ENCODE measurements around the gene DIO1.

Gene DIO1

DNA sequence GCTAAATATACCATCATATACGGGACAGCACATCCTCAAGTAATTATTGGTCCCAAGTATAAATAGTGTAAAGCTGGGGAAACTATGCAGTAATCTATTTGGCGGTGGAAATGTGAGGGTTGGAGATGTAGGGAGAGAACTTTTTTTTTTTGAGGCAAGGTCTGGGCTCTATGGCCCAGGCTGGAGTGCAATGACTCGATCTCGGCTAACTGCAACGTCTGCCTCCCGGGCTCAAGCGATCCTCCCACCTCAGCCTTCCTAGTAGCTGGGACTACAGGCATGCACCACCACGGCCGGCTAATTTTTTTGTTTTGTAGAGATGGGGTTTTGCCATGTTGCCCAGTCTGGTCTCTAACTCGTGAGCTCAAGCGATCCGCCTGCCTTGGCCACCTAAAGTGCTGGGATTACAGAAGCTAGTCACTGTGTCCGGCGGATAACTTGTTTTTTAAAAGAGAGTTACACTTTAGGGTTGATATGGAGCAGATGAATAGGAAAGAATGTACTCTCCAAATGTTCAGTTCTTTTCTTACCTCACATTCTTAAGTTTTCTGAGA is 49.6 kb downstream of the DIO1 start:
- no peaks in the 10 kb centered on the region for H3K9me3 Mint-ChIP-seq
- peak overlapping the region; percentile 96 for H3K4me3 Mint-ChIP-seq
- no peak for DNase-seq
- peaks cover 51% of the 10 kb centered on the region for H3K36me3 Mint-ChIP-seq (ENCODE audit: low read depth)
- no peaks in the 10 kb centered on the region for H3K27me3 Mint-ChIP-seq
- peak overlapping the region; percentile 13 for H3K27ac Mint-ChIP-seq
- peaks cover 57% of the 10 kb centered on the region for H3K4me1 Mint-ChIP-seq (ENCODE audit: low read depth)

DNA sequence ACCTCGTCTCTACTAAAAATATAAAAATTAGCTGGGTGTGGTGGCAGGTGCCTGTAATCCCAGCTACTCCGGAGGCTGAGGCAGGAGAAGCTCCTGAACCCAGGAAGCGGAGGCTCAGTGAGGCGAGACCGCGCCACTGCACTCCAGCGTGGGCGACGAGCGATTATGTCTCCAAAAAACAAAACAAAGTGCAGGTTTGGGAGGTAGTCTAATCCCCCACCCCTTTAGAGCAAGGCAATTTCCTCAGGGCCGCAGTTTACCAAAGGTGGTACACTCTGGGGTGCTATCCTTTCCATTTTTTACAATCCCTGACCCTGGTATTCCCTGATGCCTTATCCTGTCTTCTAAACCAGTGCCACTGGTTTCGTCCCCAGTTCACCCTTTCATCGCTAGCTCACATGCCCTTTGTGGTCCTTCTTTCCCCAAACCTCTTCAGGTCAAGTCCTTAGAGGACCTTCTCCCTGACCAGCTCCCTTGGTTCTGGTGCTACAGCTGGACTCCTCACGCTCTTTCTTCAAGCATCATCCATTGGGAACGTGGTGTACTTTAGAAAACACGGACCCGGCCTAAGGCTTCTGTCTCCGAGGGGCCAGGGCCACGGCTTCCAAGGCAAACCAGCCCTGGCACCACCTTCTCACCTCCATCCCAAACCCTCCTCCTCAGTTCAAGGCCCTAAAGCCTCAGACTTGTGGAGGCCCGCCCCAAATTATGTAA is 50.6 kb downstream of the DIO1 start:
- no peaks in the 10 kb centered on the region for H3K9me3 Mint-ChIP-seq

DNA sequence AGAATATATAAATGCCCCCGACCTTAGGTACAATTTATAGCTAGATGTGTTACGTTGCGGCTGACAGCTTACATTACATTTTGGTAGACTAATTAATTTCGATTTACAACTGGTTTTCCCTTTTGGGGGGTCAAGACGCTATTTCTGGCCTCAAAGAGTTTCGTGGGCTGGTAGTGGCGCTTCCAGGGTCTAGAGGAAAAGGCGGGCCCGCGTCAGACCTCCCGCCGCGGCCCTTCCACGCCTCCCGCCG is 51.1 kb downstream of the DIO1 start:
- peaks cover 48% of the 10 kb centered on the region for H3K36me3 Mint-ChIP-seq (ENCODE audit: low read depth)
- H3K4me1 Mint-ChIP-seq (ENCODE audit: low read depth): peaks cover 54% of the 10 kb centered on the region
- peak overlapping the region; percentile 96 for H3K4me3 Mint-ChIP-seq
- H3K27me3 Mint-ChIP-seq: no peaks in the 10 kb centered on the region
- no peak for DNase-seq
- H3K27ac Mint-ChIP-seq: peak overlapping the region; percentile 97
- H3K9me3 Mint-ChIP-seq: no peaks in the 10 kb centered on the region

More for the DNA sequence above, 50.6 kb downstream of the DIO1 start:
- no peak for DNase-seq
- peaks cover 49% of the 10 kb centered on the region for H3K36me3 Mint-ChIP-seq (ENCODE audit: low read depth)
- H3K4me1 Mint-ChIP-seq (ENCODE audit: low read depth): peaks cover 55% of the 10 kb centered on the region
- H3K27ac Mint-ChIP-seq: peak overlapping the region; percentile 97
- no peaks in the 10 kb centered on the region for H3K27me3 Mint-ChIP-seq
- H3K4me3 Mint-ChIP-seq: peak overlapping the region; percentile 96

DNA sequence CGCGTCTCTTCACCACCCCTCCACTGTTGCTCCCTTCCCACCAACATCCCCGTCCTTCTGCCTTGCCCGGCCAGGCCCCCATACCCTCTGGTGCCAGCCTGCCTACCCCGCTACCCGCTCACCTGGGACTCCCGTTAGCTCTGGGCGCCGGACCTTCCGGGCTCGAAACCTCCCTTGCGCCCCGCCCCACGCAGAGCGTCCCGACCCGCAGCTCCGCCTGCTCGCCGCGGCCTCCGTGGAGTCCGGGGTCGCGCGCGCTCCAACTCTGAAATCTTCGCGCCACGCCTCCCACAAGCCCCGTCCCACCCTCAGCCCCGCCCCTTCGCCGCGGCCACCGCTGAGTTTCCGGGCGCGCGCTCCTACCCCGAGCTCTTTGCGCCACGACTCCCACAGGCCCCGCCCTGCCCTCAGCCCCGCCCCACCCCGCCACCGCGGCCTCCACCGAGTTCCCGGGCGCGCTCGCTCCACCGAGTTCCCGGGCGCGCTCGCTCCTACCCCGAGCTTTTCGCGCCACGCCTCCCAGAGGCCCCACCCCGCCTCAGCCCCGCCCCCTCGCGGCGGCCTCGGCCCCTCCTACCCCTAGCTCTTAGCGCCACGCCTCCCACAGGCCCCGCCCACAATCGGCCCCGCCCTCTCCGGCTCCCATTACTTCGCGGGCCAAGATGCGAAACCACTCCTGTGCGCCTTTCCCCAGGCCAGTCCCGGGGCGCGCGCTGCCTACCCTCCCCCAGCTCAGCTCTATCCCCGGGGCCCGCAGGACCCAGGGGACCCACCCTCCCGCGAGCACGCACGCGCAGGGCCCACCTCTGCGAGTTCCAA is 51.7 kb downstream of the DIO1 start, which contains the start of gene IFT25:
TSS of gene IFT25 (minus strand) at position 267 of the 819 bp plus-strand sequence. CDS start 5,617 bp downstream, outside the sequence.
- H3K27ac Mint-ChIP-seq: peak within 1 kb of the TSS; percentile 97
- peak; percentile 100 for DNase-seq
- no peaks in the 10 kb centered on the region for H3K27me3 Mint-ChIP-seq
- H3K4me3 Mint-ChIP-seq: peak within 1 kb of the TSS; percentile 96
- H3K4me1 Mint-ChIP-seq (ENCODE audit: low read depth): peaks cover 52% of the 10 kb centered on the region
- peaks cover 49% of the 10 kb centered on the region for H3K36me3 Mint-ChIP-seq (ENCODE audit: low read depth)
- H3K9me3 Mint-ChIP-seq: no peaks in the 10 kb centered on the region

DNA sequence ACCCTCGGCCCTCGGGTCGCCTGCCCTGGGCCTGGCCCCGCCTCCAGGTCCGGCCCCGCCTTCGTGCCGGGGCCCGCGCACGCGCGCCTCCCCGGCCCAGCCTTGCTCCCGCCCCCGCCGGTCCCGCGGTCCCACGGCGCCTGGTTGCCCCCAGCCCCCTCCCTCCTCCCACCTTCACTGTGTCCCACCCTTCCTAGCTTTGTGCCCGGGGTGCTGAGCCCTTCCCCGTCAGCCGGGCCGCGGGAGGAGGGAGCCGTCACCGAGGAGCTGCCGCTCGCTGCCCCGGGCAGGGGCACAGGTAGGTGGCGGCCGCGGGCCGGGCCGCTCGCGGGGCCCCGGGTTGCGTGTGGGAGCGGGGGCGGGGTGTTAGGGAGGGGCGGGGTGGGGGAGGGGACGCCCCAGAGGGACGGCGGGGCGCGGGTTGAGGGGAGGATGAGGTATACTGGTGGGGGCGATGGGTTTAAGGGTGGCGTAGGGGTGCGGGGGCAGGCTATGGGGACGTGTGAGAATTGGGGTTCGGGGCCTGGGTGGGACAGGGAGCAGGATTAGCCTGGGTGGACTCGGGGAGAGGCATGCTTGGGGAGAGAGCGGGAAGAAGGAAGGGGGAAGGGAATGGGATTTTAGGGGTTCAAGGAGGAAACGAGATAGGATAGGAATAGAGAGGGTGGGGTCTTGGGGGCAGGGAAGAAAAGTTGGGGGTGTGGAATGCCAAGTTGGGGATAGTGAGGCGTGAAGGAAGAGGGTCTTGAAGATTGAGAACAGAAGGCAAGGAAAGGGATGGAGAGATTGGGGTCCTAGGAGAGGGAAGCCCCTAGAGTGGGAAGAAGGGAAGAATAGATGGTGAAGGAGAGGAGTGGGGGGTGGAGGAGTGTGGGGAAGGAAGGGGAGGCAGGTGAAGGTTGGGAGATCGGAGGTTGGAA is 52.5 kb downstream of the DIO1 start, which contains the start of gene LRRC42:
TSS of gene LRRC42 (plus strand) at position 99 of the 920 bp plus-strand sequence. CDS start 5,650 bp downstream, outside the sequence.
- Mint-ChIP-seq H3K4me1 (ENCODE audit: low read depth) (peaks cover 52% of the 10 kb centered on the region), H3K9me3 (no peaks in the 10 kb centered on the region), H3K27me3 (no peaks in the 10 kb centered on the region), H3K36me3 (ENCODE audit: low read depth) (peaks cover 56% of the 10 kb centered on the region), H3K27ac (peak within 1 kb of the TSS; percentile 97), H3K4me3 (peak within 1 kb of the TSS; percentile 96)
- DNase-seq: no peak

DNA sequence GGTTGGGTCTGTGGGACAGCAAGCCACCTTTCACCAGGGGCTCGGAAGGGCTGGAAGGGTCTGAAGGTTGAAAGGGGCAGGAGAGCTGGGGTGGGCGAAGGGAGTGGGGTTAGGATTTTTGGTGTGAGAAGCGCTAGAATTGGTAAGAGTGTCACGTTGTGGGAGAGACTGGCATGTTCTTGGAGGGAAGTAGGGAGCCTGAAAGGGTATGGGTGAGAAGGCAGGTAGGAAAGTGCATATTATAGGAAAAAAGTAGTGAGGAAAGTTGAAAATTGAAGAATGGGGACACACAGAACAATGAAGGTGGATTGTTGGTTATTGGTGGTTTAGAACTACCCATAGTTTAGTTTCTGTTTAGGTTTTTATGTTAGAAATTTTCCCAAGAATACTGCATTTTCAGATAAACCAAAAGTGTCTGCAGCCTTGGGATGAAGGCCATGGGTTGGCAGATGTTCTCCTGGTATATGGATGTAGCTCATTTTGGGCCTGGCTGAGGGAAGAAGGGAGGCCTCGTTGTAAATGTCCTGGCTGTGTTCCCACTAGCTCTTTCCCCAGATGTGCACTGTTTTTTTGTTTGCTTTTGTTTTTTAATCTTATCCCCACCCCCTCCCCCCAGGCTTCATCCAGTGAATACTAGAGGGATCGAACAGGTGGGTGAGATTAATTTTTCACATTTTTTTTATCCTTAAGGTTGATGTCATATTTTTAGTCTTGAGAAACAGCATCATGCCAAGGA is 53.4 kb downstream of the DIO1 start:
- peak overlapping the region; percentile 85 for H3K27ac Mint-ChIP-seq
- H3K4me1 Mint-ChIP-seq (ENCODE audit: low read depth): peaks cover 48% of the 10 kb centered on the region
- peak overlapping the region; percentile 96 for H3K4me3 Mint-ChIP-seq
- no peak for DNase-seq
- no peaks in the 10 kb centered on the region for H3K27me3 Mint-ChIP-seq
- H3K9me3 Mint-ChIP-seq: no peaks in the 10 kb centered on the region
- peaks cover 65% of the 10 kb centered on the region for H3K36me3 Mint-ChIP-seq (ENCODE audit: low read depth)

DNA sequence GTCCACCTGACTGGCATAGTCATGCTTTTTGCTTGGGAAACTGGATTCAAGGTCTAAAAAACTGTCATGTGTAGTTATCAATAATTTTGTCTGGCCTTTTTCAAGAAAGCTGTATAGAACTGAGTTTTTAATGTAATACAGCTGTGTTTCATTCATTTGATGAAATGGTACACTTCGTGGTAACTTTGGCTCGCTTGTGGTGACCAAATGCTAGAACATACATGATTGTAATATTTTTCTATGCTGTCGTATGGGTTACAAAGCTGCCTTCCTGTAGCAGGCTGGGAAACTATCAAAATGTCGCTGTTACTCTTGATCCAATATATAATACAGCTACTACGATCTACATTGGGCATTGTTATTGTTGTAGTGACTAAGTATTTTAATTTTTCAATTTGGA is 54.3 kb downstream of the DIO1 start:
- Mint-ChIP-seq H3K4me1 (ENCODE audit: low read depth) (peaks cover 39% of the 10 kb centered on the region), H3K4me3 (peak overlapping the region; percentile 96), H3K27ac (no peak overlapping the region)

DNA sequence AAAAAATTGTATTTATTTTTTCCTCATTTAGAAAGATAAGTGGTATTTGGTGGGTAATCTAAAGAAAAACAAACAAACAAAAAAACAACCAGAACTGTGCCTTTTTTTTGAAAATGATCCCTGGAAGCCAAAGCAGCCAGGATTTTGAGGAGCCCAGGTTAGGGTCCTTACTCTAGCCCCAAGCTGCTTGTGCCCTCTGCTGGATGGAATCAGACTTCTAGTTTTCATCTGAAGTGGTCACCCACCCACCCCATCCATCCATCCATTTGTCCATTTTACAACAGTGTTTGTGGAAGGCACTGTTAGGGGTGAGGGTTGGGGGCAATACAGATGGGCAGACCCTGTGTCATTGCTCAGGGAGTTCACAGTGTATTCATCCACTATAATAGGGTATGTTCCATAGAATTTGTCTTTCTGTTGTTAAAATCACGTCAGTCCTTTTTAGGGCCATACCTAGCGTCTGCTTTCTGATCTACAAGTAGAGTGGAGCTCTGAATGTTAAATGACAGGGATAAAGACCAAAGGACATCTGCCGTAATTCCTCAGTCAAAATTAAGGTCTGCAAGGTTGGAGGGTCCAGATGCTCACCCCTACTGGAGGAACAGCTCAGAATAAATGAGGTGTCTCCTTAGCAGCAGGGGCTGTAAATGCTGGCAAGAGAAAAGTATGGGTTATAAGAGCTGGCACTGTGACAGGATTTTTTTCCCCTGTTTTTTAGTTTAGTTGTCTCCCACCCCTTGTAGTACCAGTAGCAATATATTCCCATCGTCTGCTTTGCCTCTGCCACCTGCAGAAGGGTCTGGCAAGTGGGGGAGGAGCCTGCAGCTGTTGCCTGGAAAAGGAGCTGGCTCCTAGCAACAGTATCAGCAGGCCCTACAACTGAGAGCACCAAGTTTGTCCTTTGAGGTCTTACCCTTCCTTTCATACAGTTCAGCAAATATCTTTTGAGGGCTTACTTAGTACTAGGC is 55.3 kb downstream of the DIO1 start:
- H3K27ac Mint-ChIP-seq: peak overlapping the region; percentile 53
- H3K4me3 Mint-ChIP-seq: no peak overlapping the region
- H3K27me3 Mint-ChIP-seq: no peaks in the 10 kb centered on the region
- H3K9me3 Mint-ChIP-seq: no peaks in the 10 kb centered on the region
- peaks cover 30% of the 10 kb centered on the region for H3K4me1 Mint-ChIP-seq (ENCODE audit: low read depth)
- DNase-seq: no peak
- peaks cover 68% of the 10 kb centered on the region for H3K36me3 Mint-ChIP-seq (ENCODE audit: low read depth)

More for the DNA sequence above, 54.3 kb downstream of the DIO1 start:
- Mint-ChIP-seq H3K36me3 (ENCODE audit: low read depth) (peaks cover 66% of the 10 kb centered on the region), H3K9me3 (no peaks in the 10 kb centered on the region), H3K27me3 (no peaks in the 10 kb centered on the region)
- DNase-seq: no peak

DNA sequence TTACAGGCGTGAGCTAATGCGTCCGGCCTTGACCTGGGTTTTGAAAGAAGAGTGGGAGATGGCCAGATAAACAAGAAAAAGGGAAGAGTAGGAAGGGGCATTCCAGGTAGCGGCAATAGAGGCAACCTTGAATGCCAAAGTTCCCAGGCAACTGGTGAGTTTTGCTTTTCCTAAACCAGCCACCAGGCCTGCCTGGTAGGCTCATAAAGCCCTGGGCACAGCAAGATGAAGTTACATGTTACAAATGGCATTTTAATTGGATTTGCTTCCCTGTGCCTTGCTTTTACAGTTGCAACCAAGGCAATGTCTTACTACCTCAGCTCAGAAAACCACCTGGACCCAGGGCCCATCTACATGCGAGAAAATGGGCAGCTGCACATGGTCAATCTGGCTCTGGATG is 57.7 kb downstream of the DIO1 start:
- no peaks in the 10 kb centered on the region for H3K9me3 Mint-ChIP-seq
- H3K36me3 Mint-ChIP-seq (ENCODE audit: low read depth): peaks cover 74% of the 10 kb centered on the region
- DNase-seq: no peak
- H3K4me1 Mint-ChIP-seq (ENCODE audit: low read depth): peaks cover 22% of the 10 kb centered on the region
- H3K27ac Mint-ChIP-seq: no peak overlapping the region
- no peak overlapping the region for H3K4me3 Mint-ChIP-seq
- no peaks in the 10 kb centered on the region for H3K27me3 Mint-ChIP-seq

DNA sequence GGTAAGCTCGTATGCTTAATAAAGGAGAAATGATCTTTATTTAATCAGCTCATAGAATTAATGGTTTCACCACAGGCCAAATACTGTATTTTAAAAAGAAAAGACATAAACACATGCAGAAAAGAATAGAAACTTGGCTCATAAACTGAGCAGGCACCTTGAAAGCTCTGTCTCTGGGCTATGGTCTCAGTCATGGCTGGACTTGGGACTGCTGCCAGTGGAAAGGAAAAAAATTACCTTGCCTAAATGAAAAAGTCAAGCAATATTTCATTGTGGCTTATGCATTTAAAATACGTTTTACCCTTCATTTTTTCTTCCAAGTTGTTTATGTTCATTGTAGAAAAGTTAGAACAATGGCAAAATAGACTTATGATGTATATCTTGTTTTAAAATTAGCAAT is 60.1 kb downstream of the DIO1 start:
- Mint-ChIP-seq H3K36me3 (ENCODE audit: low read depth) (peaks cover 77% of the 10 kb centered on the region), H3K27me3 (no peaks in the 10 kb centered on the region), H3K9me3 (no peaks in the 10 kb centered on the region), H3K4me1 (ENCODE audit: low read depth) (peaks cover 10% of the 10 kb centered on the region), H3K4me3 (no peak overlapping the region), H3K27ac (no peak overlapping the region)
- no peak for DNase-seq

DNA sequence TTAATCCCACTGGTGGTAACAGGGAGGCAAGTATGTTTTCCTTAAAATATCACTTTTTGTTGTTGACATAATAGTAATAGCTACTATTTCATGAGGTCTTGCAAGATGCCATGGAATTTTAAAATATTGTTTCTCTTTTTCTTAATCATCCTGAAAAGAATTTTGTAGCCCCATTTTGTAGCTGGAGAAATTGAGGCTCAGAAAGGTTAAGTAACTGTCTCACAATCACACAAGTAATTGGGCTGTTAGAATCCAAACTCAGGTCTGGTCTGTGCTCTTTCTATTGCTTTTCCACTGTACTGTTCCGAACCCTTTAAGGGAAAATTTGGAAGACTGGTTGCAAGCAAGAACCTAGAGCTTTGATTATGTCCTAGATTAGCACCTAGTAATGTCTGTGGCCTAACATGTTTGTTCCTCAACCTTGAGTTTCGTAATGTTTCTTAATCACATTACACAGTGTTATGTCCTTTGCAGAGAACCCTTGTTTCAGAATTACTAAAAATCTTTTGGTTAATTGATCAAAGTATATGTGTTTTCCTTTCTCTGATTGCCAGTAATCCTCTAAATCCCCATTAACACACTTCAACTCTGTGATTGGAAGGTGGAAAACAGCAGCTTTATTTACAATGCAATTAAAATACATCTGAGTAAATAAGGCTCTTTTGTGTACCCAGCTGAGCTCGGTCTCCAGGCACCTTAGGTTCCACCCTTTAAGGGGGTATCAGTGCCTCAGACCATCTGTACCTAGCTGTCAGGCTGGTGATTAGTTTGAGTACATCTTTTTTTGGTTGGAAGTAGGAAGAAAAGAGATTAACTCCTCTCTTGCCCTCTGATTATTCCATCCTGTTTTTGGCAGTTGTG is 62.6 kb downstream of the DIO1 start:
- no peak for DNase-seq
- Mint-ChIP-seq H3K27me3 (no peaks in the 10 kb centered on the region), H3K4me1 (ENCODE audit: low read depth) (peaks cover 10% of the 10 kb centered on the region), H3K27ac (peak overlapping the region; percentile 58), H3K9me3 (no peaks in the 10 kb centered on the region), H3K36me3 (ENCODE audit: low read depth) (peaks cover 82% of the 10 kb centered on the region), H3K4me3 (no peak overlapping the region)

DNA sequence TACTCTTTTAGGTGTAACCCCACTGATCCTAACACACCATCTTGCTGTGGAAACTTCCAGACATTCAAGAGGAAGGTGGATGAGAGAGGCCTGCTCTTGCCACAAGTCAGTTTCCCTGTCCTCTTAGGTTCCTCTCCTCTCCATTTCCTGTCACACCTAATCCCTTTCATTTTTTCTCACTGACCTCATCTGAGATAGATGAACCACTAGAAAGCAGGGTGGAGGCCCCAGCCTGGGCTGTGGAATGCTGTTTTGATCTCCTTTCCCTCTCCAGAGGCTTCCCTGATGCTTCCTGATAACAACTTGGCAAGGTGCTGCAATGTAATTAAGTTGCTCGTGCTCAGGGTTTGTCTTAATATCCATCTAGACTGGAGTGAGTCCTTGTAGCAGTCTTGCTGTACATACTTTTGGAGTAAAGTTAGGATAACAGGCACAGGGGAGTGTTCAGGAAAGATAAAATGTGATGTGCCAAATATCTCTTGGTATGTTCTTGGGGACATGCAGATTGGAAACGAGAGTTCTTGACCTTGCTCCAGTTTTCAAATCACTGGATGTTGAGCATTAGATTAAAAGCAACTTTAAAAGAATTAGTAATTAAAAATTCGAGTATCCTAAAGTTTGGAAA is 63.3 kb downstream of the DIO1 start:
- Mint-ChIP-seq H3K4me1 (ENCODE audit: low read depth) (peaks cover 10% of the 10 kb centered on the region), H3K36me3 (ENCODE audit: low read depth) (peaks cover 82% of the 10 kb centered on the region), H3K27me3 (no peaks in the 10 kb centered on the region), H3K9me3 (no peaks in the 10 kb centered on the region), H3K27ac (peak overlapping the region; percentile 58), H3K4me3 (no peak overlapping the region)
- no peak for DNase-seq
